Endothelial cell of umbilical vein (primary cell): ENCODE measurements around the gene LHFPL2. TPM values are rescaled to one million over a fixed set of nuclear protein-coding genes. Genes with fewer than 3 reads are reported as not detected.

Experiments
- BruUV-seq: library from RNA; stranded (reverse); fragments of 400-500 nt; replicated peaks from 2 replicates; lab custom pipeline; 2021; lab: Mats Ljungman, UMichigan
- CTCF ChIA-PET: fragments of 300-600, 350-600 bp; sonication (Branson Sonifier 250); formaldehyde crosslinking; loops from one replicate; lab custom pipeline; 2021; ENCODE audit warnings: antibody characterized with exemption, inconsistent platforms; lab: Charles Lee
- POLR2A ChIA-PET: fragments of 300-600, 350-600 bp; sonication (Branson Sonifier 250); formaldehyde crosslinking; loops from one replicate; lab custom pipeline; 2021; ENCODE audit warnings: antibody characterized with exemption, inconsistent platforms; lab: Charles Lee
- DNase-seq: peaks from one replicate; pipeline ENCODE4 v3.0.0-alpha.2; 2011; ENCODE audit warnings: low read depth, low spot score
- FAIRE-seq: peaks from 2 replicates; lab custom pipeline; 2011; peaks lifted over from hg19 to GRCh38; lab: Jason Lieb, UNC
- H2AFZ ChIP-seq: 2 replicates; pipeline ENCODE4 v1.6.0; 2012; ENCODE audit warnings: low read depth, low read length, control low read depth, inconsistent platforms
- H3K27ac ChIP-seq: 2 replicates; pipeline ENCODE4 v1.5.1; 2011; ENCODE audit warnings: low read depth, mild to moderate bottlenecking, control low read depth, low read length, moderate library complexity; ENCODE audit not compliant: insufficient read depth
- H3K27me3 ChIP-seq, 2 experiments: 2 replicates each; pipeline versions ENCODE4 v1.6.0 to v1.6.1; 2011; ENCODE audit warnings: low read length in 2 of 2, mixed read lengths in 1 of 2; ENCODE audit not compliant: control insufficient read depth in 2 of 2, insufficient read depth in 2 of 2
- H3K36me3 ChIP-seq, 2 experiments: 2 replicates in 1 of 2; 3 replicates in 1 of 2; pipeline ENCODE4 v1.5.1; 2011; ENCODE audit warnings: low read length in 2 of 2, mild to moderate bottlenecking in 1 of 2, moderate library complexity in 1 of 2; ENCODE audit not compliant: control insufficient read depth in 2 of 2, insufficient read depth in 2 of 2; ENCODE audit errors: extremely low read depth in 1 of 2
- H3K4me1 ChIP-seq: 3 replicates; pipeline ENCODE4 v1.5.1; 2011; ENCODE audit warnings: mild to moderate bottlenecking, low read length; ENCODE audit not compliant: control insufficient read depth, insufficient read depth; ENCODE audit errors: extremely low read depth
- H3K4me2 ChIP-seq: 2 replicates; pipeline ENCODE4 v1.6.1; 2011; ENCODE audit warnings: low read length, control low read depth, mixed read lengths; ENCODE audit not compliant: insufficient read depth
- H3K4me3 ChIP-seq, 3 experiments: fragments of 200-600 bp in 1 of 3; sonication (generic), shearing (Covaris generic) in 1 of 3; replicated peaks in 1 of 3; 2 replicates each; pipeline ENCODE4 v1.5.1; 2011 to 2016; ENCODE audit warnings: control low read depth in 3 of 3, low read length in 3 of 3, mild to moderate bottlenecking in 2 of 3, inconsistent platforms in 1 of 3, low read depth in 1 of 3, moderate library complexity in 1 of 3; ENCODE audit not compliant: insufficient read depth in 1 of 3
- H3K79me2 ChIP-seq: 2 replicates; pipeline ENCODE4 v1.6.0; 2012; ENCODE audit warnings: low read length, inconsistent platforms; ENCODE audit not compliant: control insufficient read depth, insufficient read depth
- H3K9ac ChIP-seq: replicated peaks from 2 replicates; pipeline ENCODE3; 2011; ENCODE audit warnings: low read length, control low read depth; ENCODE audit not compliant: insufficient read depth; ENCODE audit errors: extremely low read depth
- H3K9me1 ChIP-seq: replicated peaks from 3 replicates; pipeline ENCODE4 v1.6.0; 2011; ENCODE audit warnings: mild to moderate bottlenecking, low read length; ENCODE audit not compliant: control insufficient read depth, insufficient read depth; ENCODE audit errors: extremely low read depth
- H3K9me3 ChIP-seq: replicated peaks from 2 replicates; pipeline ENCODE4 v1.5.1; 2012; ENCODE audit warnings: low read length, inconsistent platforms; ENCODE audit not compliant: control insufficient read depth, insufficient read depth
- H4K20me1 ChIP-seq: replicated peaks from 2 replicates; pipeline ENCODE3; 2011; ENCODE audit warnings: mild to moderate bottlenecking, low read length; ENCODE audit not compliant: control insufficient read depth, insufficient read depth; ENCODE audit errors: extremely low read depth
- CTCF ChIP-seq, 2 donors: IDR thresholded peaks; 1 replicate in 1 of 2; 2 replicates in 1 of 2; pipeline ENCODE4 v1.5.1; 2011; ENCODE audit warnings: low read length in 2 of 2, mild to moderate bottlenecking in 2 of 2, moderate library complexity in 2 of 2, control low read depth in 1 of 2, inconsistent platforms in 1 of 2, low read depth in 1 of 2; ENCODE audit not compliant: insufficient read depth in 1 of 2; ENCODE audit errors: extremely low read depth in 1 of 2
- EZH2 ChIP-seq: IDR thresholded peaks from 2 replicates; pipeline ENCODE4 v1.6.1; 2012; ENCODE audit warnings: borderline replicate concordance, low read depth, mild to moderate bottlenecking, moderate library complexity, low read length, inconsistent platforms; ENCODE audit not compliant: severe bottlenecking
- FOS ChIP-seq: IDR thresholded peaks from 2 replicates; pipeline ENCODE4 v1.6.1; 2011; ENCODE audit warnings: mild to moderate bottlenecking, low read length, moderate library complexity, borderline replicate concordance; ENCODE audit not compliant: insufficient read depth
- GATA2 ChIP-seq: IDR thresholded peaks from 2 replicates; pipeline ENCODE4 v1.7.0; 2011; ENCODE audit warnings: low read depth, mild to moderate bottlenecking, moderate library complexity, mixed read lengths, low read length; ENCODE audit not compliant: insufficient read length, insufficient read depth
- JUN ChIP-seq: IDR thresholded peaks from 2 replicates; pipeline ENCODE4 v1.6.1; 2011; ENCODE audit warnings: borderline replicate concordance, low read depth; ENCODE audit not compliant: insufficient read length, insufficient read depth
- MYC ChIP-seq: IDR thresholded peaks from one replicate; pipeline ENCODE4 v1.6.1; 2011; ENCODE audit warnings: mild to moderate bottlenecking, low read depth, low read length
- POLR2A ChIP-seq: IDR thresholded peaks from 2 replicates; pipeline ENCODE4 v1.6.1; 2012; ENCODE audit warnings: low read depth, mild to moderate bottlenecking, control low read depth, low read length
- POLR2AphosphoS5 ChIP-seq: IDR thresholded peaks from 2 replicates; pipeline ENCODE4 v1.6.1; 2012; ENCODE audit warnings: low read depth, mild to moderate bottlenecking, control low read depth, low read length, moderate library complexity; ENCODE audit not compliant: insufficient read depth
- dilution Hi-C: fragments of 300-500 bp; cut with MboI; formaldehyde crosslinking; loops from one replicate; pipeline ENCODE4 v1.15.0; 2019; ENCODE audit warnings: low sequenced_read_pairs; ENCODE audit not compliant: extremely low pct_ligation_motif_present
- intact Hi-C: fragments of 100-400 bp; cut with micrococcal nuclease; formaldehyde crosslinking; loops from one replicate; pipeline ENCODE4 v1.10.0; 2022
- polyA plus RNA-seq, 4 experiments: library from polyadenylated mRNA; depleted of rRNA in 3 of 4; stranded (reverse) in 3 of 4; unstranded in 1 of 4; fragments of >200 nt; gene quantifications; 2 replicates each; pipeline versions ENCODE4 v1.2.1 to v1.2.3, GENCODE V29; 2011 to 2012; ENCODE audit warnings: missing spikeins in 1 of 4
- total RNA-seq: library from RNA; stranded (reverse); gene quantifications from 2 replicates; pipeline ENCODE4 v1.2.3, GENCODE V29; 2021
- TF ChIP-seq, protein P1 (sequence below): IDR thresholded peaks from 2 replicates; pipeline ENCODE4 v1.6.1; 2011; ENCODE audit not compliant: insufficient read depth, insufficient read length

LHFPL2 gene
- total and polyA plus RNA-seq, 2 donors (not counting 3 experiments of a cell fraction or from before 2014, with no cell fraction given), result 9.6 to 36.3 TPM

DNA sequence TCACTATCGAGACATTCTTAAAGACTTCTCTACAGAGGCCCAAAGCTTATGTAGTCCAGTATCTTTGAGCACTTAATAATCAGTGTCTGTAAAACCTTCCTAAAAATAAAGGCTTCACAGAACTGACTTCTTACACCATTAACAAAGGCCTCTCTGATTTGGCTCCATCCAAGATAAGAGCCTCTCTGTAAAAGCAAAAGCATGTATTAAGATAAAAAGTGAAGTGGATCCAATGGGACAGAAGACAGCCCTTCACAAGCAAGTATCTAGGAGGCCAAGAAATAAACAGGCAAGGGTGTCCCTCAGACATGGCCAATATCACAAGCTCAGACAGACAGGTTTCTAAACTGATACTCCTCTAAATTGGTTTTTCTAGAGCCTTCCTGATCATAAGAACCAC is 11.9 kb downstream of the LHFPL2 start:
- Histone ChIP-seq H3K36me3 (peaks cover 3 to 8% of the 10 kb centered on the region in 2 experiments), H3K4me3 (no peak overlapping the region), H3K9me1 (no peaks in the 10 kb centered on the region), H3K27me3 (no peaks in the 10 kb centered on the region), H3K27ac (no peak overlapping the region), H3K9me3 (no peaks in the 10 kb centered on the region), H3K4me1 (peaks cover 40% of the 10 kb centered on the region), H4K20me1 (no peaks in the 10 kb centered on the region), H2AFZ (no peak overlapping the region), H3K4me2 (no peak overlapping the region), H3K9ac (no peak overlapping the region), H3K79me2 (peaks cover 56% of the 10 kb centered on the region)
- ChIA-PET POLR2A (interaction anchor here (0.7 kb wide), 1 partner anchor 134 kb away, joined by 10 read pairs; no protein-coding TSS in a partner anchor), CTCF (interaction anchor here (1.2 to 2.9 kb wide), 5 partner anchors 9 to 329 kb away, joined by 3 to 10 read pairs (median 5); no protein-coding TSS in a partner anchor)
- dilution Hi-C loops, result no loop called here
- intact Hi-C loops, result no loop called here
- BruUV-seq, result no TSS peak
- TF ChIP-seq MYC, result no peak
- TF ChIP-seq GATA2, result no peak
- TF ChIP-seq POLR2AphosphoS5, result no peak
- no peak for TF ChIP-seq FOS
- no peak for TF ChIP-seq EZH2
- no peak for TF ChIP-seq CTCF (IDR thresholded peaks at IDR 0.05; ENCODE audit: extremely low read depth in 1 of 2, insufficient read depth in 1 of 2, low read depth in 1 of 2, low read length in 2 of 2)
- TF ChIP-seq JUN, result no peak
- TF ChIP-seq, protein P1, sequence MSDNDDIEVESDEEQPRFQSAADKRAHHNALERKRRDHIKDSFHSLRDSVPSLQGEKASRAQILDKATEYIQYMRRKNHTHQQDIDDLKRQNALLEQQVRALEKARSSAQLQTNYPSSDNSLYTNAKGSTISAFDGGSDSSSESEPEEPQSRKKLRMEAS, result no peak
- TF ChIP-seq POLR2A, result no peak
- DNase-seq, result no peak
- FAIRE-seq, result no peak
